ENCODE results near the gene STMND1. TPM values are rescaled to one million over a fixed set of nuclear protein-coding genes. Genes with fewer than 3 reads are reported as not detected.

Gene STMND1
- total and polyA plus RNA-seq, 10 of the 15 experiments (the other 5 are each of a cell fraction or from before 2014, with no cell fraction given) = 0.15 TPM; not detected in 9

DNA sequence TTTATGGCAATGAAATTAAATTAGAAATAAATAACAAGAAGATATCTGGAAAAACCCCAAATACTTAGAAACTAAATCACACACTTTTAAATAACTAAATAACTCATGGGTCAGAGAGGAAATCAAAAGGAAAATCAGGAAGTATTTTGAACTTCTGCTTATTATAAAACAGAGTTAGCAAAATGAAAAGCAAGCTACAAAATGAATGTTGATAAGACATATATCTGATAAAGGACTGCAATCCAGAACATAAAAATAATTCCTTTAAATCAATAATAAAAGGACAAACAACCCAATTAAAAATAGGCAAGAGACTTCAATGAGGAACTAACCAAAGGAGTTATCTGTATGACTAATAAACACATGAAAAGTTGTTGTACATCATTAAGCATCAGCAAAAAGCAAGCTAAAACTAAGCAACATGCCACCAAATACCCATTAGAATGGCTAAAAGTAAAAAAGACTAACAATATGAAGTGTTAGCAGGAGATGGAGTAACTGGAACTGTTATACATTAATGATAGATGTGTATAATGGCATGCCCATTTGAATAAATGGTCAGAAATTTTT is 38.9 kb upstream of the STMND1 start (continued):
- no peak for TF ChIP-seq POU2F2 (IDR thresholded peaks at IDR 0.05; ENCODE audit: borderline replicate concordance, low read depth, low read length)
- TF ChIP-seq ZZZ3 (IDR thresholded peaks at IDR 0.05; ENCODE audit: control insufficient read depth, insufficient read length, low read depth) = no peak
- TF ChIP-seq POLR2AphosphoS5 (IDR thresholded peaks at IDR 0.05; ENCODE audit: low read length) = no peak
- no peak for TF ChIP-seq CBFB (IDR thresholded peaks at IDR 0.05; ENCODE audit: low read depth)
- TF ChIP-seq, protein P1, sequence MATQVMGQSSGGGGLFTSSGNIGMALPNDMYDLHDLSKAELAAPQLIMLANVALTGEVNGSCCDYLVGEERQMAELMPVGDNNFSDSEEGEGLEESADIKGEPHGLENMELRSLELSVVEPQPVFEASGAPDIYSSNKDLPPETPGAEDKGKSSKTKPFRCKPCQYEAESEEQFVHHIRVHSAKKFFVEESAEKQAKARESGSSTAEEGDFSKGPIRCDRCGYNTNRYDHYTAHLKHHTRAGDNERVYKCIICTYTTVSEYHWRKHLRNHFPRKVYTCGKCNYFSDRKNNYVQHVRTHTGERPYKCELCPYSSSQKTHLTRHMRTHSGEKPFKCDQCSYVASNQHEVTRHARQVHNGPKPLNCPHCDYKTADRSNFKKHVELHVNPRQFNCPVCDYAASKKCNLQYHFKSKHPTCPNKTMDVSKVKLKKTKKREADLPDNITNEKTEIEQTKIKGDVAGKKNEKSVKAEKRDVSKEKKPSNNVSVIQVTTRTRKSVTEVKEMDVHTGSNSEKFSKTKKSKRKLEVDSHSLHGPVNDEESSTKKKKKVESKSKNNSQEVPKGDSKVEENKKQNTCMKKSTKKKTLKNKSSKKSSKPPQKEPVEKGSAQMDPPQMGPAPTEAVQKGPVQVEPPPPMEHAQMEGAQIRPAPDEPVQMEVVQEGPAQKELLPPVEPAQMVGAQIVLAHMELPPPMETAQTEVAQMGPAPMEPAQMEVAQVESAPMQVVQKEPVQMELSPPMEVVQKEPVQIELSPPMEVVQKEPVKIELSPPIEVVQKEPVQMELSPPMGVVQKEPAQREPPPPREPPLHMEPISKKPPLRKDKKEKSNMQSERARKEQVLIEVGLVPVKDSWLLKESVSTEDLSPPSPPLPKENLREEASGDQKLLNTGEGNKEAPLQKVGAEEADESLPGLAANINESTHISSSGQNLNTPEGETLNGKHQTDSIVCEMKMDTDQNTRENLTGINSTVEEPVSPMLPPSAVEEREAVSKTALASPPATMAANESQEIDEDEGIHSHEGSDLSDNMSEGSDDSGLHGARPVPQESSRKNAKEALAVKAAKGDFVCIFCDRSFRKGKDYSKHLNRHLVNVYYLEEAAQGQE (IDR thresholded peaks at IDR 0.05; ENCODE audit: low read depth, low read length) = no peak

DNA sequence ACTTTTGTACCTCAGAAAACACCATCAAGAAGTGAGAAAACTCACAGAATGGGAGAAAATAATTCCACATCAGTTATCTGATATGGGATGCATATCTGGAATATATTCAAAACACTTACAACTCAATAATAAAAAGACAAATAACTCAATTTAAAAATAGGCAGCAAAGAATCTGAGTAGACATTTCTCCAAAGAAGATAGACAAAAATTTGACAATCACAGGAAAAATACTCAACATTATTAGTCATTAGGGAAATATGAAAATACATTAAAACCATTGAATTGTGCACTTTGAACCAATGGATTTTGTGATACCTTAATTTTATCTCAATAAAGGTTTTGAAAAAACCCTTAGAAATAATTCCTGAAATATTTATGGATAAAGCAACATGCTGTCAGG is 36.9 kb upstream of the STMND1 start:
- SMC1A ChIA-PET (ENCODE audit: uncharacterized antibody, unreplicated experiment) = interaction anchor here (1.0 kb wide), 1 partner anchor 21 kb away, joined by 3 read pairs; no protein-coding TSS in a partner anchor
- Histone ChIP-seq H3K4me2 (ENCODE audit: control insufficient read depth, insufficient read depth) (no peak overlapping the region), H3K4me3 (no peak overlapping the region), H3K36me3 (ENCODE audit: control insufficient read depth in 2 of 2, insufficient read depth in 2 of 2, low read length in 1 of 2) (no peaks in the 10 kb centered on the region), H3K9me3 (replicated peaks; ENCODE audit: control insufficient read depth, insufficient read depth, low read length) (no peaks in the 10 kb centered on the region; the same call in 2 of the 3 replicates), H4K20me1 (ENCODE audit: control insufficient read depth, insufficient read depth) (no peaks in the 10 kb centered on the region), H3K27ac (ENCODE audit: control insufficient read depth, insufficient read depth) (no peak overlapping the region), H3K4me1 (ENCODE audit: control insufficient read depth, insufficient read depth, low read length) (no peaks in the 10 kb centered on the region), H3K79me2 (ENCODE audit: control insufficient read depth, insufficient read depth, low read length) (no peaks in the 10 kb centered on the region), H3K27me3 (replicated peaks in 1 of 2; ENCODE audit: control insufficient read depth in 2 of 2, insufficient read depth in 2 of 2, low read length in 1 of 2) (no peaks in the 10 kb centered on the region), H2AFZ (ENCODE audit: control insufficient read depth, low read depth, low read length) (no peak overlapping the region), H3K9ac (ENCODE audit: control insufficient read depth, insufficient read depth, low read length) (no peak overlapping the region)
- no TSS peak for BruUV-seq (replicated peaks)
- TF ChIP-seq, protein P2, sequence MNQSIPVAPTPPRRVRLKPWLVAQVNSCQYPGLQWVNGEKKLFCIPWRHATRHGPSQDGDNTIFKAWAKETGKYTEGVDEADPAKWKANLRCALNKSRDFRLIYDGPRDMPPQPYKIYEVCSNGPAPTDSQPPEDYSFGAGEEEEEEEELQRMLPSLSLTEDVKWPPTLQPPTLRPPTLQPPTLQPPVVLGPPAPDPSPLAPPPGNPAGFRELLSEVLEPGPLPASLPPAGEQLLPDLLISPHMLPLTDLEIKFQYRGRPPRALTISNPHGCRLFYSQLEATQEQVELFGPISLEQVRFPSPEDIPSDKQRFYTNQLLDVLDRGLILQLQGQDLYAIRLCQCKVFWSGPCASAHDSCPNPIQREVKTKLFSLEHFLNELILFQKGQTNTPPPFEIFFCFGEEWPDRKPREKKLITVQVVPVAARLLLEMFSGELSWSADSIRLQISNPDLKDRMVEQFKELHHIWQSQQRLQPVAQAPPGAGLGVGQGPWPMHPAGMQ (IDR thresholded peaks at IDR 0.05; ENCODE audit: borderline replicate concordance) = no peak
- TF ChIP-seq TCF3 (IDR thresholded peaks at IDR 0.05; ENCODE audit: borderline replicate concordance, insufficient read depth, low read depth, low read length) (no peak), HCFC1 (IDR thresholded peaks at IDR 0.05; ENCODE audit: low read length) (no peak), IKZF2 (IDR thresholded peaks at IDR 0.05) (no peak), CREM (IDR thresholded peaks at IDR 0.05; ENCODE audit: low read depth) (no peak), MEF2B (IDR thresholded peaks at IDR 0.05; ENCODE audit: partially characterized antibody, poor library complexity, severe bottlenecking) (no peak), MTA3 (IDR thresholded peaks at IDR 0.05; ENCODE audit: borderline replicate concordance, low read length) (no peak), EED (IDR thresholded peaks at IDR 0.05; ENCODE audit: low read depth) (no peak), POU2F2 (IDR thresholded peaks at IDR 0.05; ENCODE audit: borderline replicate concordance, low read depth, low read length) (no peak), CBFB (IDR thresholded peaks at IDR 0.05; ENCODE audit: low read depth) (no peak), ZNF24 (IDR thresholded peaks at IDR 0.05) (no peak), NFXL1 (IDR thresholded peaks at IDR 0.05; ENCODE audit: borderline replicate concordance) (no peak)
- no peak for FAIRE-seq
- no peak for ATAC-seq
- RAD21 ChIA-PET (ENCODE audit: unreplicated experiment) = no interaction called here
- in situ Hi-C loops (cut with MboI) (no loop called here), intact Hi-C loops (cut with micrococcal nuclease; ENCODE audit: unreplicated experiment) (no loop called here)
- POLR2A ChIA-PET = no interaction called here
- no peak for DNase-seq (ENCODE audit: low read depth, low spot score)
- CTCF ChIA-PET = interaction anchor here (0.7 kb wide), 1 partner anchor 310 kb away, joined by 3 read pairs; no protein-coding TSS in a partner anchor

Measured in GM12878 (cell line).